CD4-positive, alpha-beta T cell treated with Interferon gamma for 1 hour (primary cell): Measurements from ENCODE around the gene GUCA1A.

Experiments
- DNase-seq: peaks from one replicate; pipeline ENCODE4 v3.0.0-alpha.2; 2020

GUCA1A gene

GRCh38 chr6:42173101-42173500 is at the start of gene GUCA1A:
Gene GUCA1A, plus strand, starts transcription at chr6:42173364. Its CDS starts 250 bp downstream, at chr6:42173614.
- DNase-seq: no peak

GRCh38 chr6:42123379-42124103 is 49.6 kb upstream of the GUCA1A start:
- DNase-seq: no peak

- DNase-seq: no peak
These were observed 48.8 kb upstream of the GUCA1A start for GRCh38 chr6:42124223-42124836.

- no peak for DNase-seq
These were observed 47.9 kb upstream of the GUCA1A start for GRCh38 chr6:42125231-42125630.

GRCh38 chr6:42125663-42126062 is 47.5 kb upstream of the GUCA1A start:
- no peak for DNase-seq

- DNase-seq: no peak
These were observed 44.5 kb upstream of the GUCA1A start for GRCh38 chr6:42128460-42129359.

- DNase-seq: no peak
These were observed 43.8 kb upstream of the GUCA1A start for GRCh38 chr6:42129360-42129676.

- DNase-seq: no peak
These were observed 41.6 kb upstream of the GUCA1A start for GRCh38 chr6:42131531-42131930.

GRCh38 chr6:42133926-42134325 is 39.2 kb upstream of the GUCA1A start:
- DNase-seq: no peak

GRCh38 chr6:42135161-42135560 is 38.0 kb upstream of the GUCA1A start:
- DNase-seq: no peak

- DNase-seq: no peak
These were observed 37.4 kb upstream of the GUCA1A start for GRCh38 chr6:42135722-42136121.

- no peak for DNase-seq
These were observed 36.5 kb upstream of the GUCA1A start for GRCh38 chr6:42136508-42137193.

- no peak for DNase-seq
These were observed 35.9 kb upstream of the GUCA1A start for GRCh38 chr6:42137194-42137753.

- DNase-seq: no peak
These were observed 35.0 kb upstream of the GUCA1A start for GRCh38 chr6:42138190-42138589.

GRCh38 chr6:42138630-42139619 is 34.2 kb upstream of the GUCA1A start:
- no peak for DNase-seq

- peak; percentile 34 for DNase-seq
These were observed 33.1 kb upstream of the GUCA1A start for GRCh38 chr6:42140032-42140431.

- no peak for DNase-seq
These were observed 32.2 kb upstream of the GUCA1A start for GRCh38 chr6:42140756-42141602.

GRCh38 chr6:42141603-42142117 is 31.5 kb upstream of the GUCA1A start:
- DNase-seq: no peak

- no peak for DNase-seq
These were observed 30.9 kb upstream of the GUCA1A start, which contains the start of gene C6orf132 for GRCh38 chr6:42142118-42142835. Gene C6orf132, minus strand, starts transcription at chr6:42142620. Its CDS starts 176 bp downstream, at chr6:42142444.
